ENCODE measurements around the gene HNRNPA1L2.
"Not testable (repeated sequence)": the region's sequence is repeated elsewhere in the genome, so short reads cannot be mapped to it uniquely, and the experiment has no call there.

The HNRNPA1L2 gene

DNA sequence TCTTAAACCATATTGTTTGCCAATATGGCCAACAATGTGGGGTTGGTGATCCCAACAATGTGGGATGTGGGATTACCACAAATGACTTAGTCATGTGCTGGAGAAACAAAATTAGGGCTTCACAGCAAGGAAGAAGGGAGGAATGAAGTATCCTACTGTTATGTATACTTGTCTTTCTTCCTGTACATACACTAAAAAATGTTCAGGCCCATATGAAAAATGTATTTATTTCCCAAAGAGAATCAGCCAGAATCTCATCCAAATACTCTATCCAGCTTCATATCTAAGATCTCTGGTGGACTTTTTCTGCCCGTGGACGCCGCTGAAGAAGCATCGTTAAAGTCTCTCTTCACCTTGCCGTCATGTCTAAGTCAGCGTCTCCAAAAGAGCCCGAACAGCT is at the start of gene HNRNPA1L2:
TSS of gene HNRNPA1L2 (plus strand) at position 301 of the 400 bp plus-strand sequence. CDS start at position 363, 62 bp downstream.
- H3K4me3 ChIP-seq (ENCODE audit: low read length): no peak within 1 kb of the TSS
- no peak for DNase-seq (ENCODE audit: low read depth)
- TF ChIP-seq, protein P1, sequence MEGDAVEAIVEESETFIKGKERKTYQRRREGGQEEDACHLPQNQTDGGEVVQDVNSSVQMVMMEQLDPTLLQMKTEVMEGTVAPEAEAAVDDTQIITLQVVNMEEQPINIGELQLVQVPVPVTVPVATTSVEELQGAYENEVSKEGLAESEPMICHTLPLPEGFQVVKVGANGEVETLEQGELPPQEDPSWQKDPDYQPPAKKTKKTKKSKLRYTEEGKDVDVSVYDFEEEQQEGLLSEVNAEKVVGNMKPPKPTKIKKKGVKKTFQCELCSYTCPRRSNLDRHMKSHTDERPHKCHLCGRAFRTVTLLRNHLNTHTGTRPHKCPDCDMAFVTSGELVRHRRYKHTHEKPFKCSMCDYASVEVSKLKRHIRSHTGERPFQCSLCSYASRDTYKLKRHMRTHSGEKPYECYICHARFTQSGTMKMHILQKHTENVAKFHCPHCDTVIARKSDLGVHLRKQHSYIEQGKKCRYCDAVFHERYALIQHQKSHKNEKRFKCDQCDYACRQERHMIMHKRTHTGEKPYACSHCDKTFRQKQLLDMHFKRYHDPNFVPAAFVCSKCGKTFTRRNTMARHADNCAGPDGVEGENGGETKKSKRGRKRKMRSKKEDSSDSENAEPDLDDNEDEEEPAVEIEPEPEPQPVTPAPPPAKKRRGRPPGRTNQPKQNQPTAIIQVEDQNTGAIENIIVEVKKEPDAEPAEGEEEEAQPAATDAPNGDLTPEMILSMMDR (IDR thresholded peaks at IDR 0.05; ENCODE audit: insufficient read depth, low read depth, low read length, missing control alignments): no peak

DNA sequence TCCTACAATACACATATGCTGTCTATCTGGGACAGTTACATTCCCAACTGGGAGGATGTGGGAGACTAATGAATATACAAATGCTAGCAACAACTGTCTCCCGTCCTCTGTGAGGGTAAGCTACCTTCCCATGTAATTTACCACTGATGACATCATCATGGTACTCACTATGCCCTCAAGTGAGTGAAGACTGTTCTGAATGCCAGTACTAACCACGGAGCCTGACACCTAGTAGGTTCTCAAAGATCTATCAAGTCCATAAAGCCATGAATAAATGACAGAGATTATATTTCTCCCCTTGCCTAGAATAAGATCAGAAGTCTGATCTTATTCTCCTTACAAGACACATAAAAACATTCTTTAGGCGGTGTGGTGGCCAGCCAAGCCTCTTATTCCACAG is 49.1 kb upstream of the HNRNPA1L2 start:
- not testable (repeated sequence) for H3K4me3 ChIP-seq (ENCODE audit: low read length); DNase-seq (ENCODE audit: low read depth)

DNA sequence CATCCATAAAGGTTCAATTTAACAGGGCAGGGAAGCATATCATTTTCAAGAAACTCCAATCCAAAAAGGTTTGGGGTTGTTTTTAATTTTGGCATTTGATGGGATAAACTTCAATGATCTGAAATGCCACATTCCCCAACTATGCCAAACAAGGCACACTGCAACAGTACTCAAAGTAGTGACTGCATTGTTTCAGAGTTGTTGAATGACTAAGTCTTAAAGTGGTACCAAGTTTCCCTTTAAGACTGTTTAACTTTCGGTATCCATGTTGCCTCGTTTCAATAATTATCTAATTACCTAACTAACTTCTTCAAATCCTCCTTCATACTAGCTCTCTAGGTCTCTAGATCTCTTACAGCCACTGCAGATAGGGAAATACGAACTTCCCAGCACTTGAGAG is 48.4 kb upstream of the HNRNPA1L2 start:
- DNase-seq (ENCODE audit: low read depth); H3K4me3 ChIP-seq (ENCODE audit: low read length): not testable (repeated sequence)

GRCh38 chr13:52594295-52594694 is 47.9 kb upstream of the HNRNPA1L2 start:
- H3K4me3 ChIP-seq (ENCODE audit: low read length); DNase-seq (ENCODE audit: low read depth): not testable (repeated sequence)

DNA sequence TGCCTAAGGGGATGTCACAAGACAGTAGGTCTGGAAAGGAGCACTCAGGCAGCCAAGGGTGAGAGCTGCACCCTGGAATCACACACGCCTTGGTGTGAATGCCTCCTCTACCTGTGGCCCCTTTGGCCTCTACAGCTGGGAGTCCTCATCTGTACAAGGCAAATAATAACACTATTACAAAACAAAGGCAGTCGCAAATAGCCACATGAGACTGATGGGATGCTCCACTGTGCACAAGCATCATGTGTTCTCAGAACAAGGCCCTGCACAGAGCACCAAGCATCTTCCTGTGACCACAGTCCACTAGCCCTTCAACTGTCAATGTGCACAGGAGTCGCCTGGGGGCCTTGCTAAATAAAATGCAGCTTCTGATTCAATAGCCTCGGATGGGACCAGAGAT is 44.6 kb upstream of the HNRNPA1L2 start:
- TF ChIP-seq, protein P1 (IDR thresholded peaks at IDR 0.05; ENCODE audit: insufficient read depth, low read depth, low read length, missing control alignments): no peak
- DNase-seq (ENCODE audit: low read depth): no peak
- no peak overlapping the region for H3K4me3 ChIP-seq (ENCODE audit: low read length)

DNA sequence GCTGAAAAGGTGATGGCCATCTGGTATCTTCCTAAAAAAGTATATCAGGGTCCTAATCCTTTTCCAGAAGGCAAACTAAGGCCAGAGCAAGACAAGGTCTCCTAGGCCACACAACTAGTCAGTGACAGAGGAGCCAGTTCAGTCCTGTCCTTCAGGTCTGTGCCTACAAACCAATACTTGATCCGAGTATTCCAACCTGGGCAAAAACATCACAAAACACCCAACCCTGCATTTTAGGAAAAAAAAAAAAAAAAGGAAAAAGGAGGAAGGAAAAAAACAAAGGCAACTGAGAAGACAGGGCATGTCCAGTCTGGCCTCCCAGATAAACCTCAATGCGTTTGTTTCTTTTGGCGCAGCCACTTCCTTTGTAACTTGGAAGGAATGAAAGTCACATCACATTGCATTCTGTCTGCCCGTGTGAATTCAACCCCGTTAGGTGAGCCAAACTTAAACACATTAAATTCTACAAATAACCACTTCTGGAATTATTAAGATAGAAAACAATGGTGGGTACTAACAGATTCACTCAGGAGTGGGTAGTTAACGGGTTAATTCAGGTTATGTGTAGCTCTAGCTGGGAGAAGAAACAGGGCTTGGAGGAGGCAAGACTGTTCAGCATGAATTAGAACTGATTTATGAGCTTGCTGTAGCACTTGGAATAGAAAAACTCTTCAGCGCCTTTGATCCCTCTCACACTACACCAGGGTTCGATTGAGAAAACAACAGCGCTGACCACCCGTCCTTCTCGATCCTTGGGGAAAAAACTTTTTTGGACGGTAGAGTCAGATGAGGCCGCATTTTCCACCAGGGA is 43.0 kb upstream of the HNRNPA1L2 start:
- peak overlapping the region; percentile 16 for H3K4me3 ChIP-seq (ENCODE audit: low read length)
- TF ChIP-seq, protein P1 (IDR thresholded peaks at IDR 0.05; ENCODE audit: insufficient read depth, low read depth, low read length, missing control alignments): no peak
- peak; percentile 68 for DNase-seq (ENCODE audit: low read depth)

GRCh38 chr13:52599848-52600603 is 42.2 kb upstream of the HNRNPA1L2 start:
- DNase-seq (ENCODE audit: low read depth): peak; percentile 21
- H3K4me3 ChIP-seq (ENCODE audit: low read length): peak overlapping the region; percentile 16
- TF ChIP-seq, protein P1 (IDR thresholded peaks at IDR 0.05; ENCODE audit: insufficient read depth, low read depth, low read length, missing control alignments): no peak

DNA sequence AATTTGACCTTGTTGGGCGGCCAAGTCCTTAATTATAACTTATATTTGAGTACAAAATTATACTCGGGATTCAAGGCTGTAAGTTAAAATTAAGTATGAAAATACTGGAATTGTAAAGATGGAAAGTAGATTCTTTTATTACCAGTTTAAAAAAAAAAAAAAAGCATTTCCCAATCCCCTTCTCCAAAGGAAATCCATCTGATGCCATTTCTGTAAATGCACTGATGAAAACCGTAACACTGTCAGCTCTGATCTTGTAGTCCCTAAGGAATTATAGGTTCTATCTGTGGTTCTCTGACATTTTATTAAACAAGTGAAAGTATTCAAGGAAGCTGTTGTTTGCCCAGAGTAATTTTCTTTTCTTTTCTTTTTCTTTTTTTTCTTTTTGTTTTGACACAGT is 41.6 kb upstream of the HNRNPA1L2 start:
- no peak overlapping the region for H3K4me3 ChIP-seq (ENCODE audit: low read length)
- no peak for DNase-seq (ENCODE audit: low read depth)
- TF ChIP-seq, protein P1 (IDR thresholded peaks at IDR 0.05; ENCODE audit: insufficient read depth, low read depth, low read length, missing control alignments): no peak

GRCh38 chr13:52603316-52603715 is 38.9 kb upstream of the HNRNPA1L2 start:
- H3K4me3 ChIP-seq (ENCODE audit: low read length); DNase-seq (ENCODE audit: low read depth): not testable (repeated sequence)

DNA sequence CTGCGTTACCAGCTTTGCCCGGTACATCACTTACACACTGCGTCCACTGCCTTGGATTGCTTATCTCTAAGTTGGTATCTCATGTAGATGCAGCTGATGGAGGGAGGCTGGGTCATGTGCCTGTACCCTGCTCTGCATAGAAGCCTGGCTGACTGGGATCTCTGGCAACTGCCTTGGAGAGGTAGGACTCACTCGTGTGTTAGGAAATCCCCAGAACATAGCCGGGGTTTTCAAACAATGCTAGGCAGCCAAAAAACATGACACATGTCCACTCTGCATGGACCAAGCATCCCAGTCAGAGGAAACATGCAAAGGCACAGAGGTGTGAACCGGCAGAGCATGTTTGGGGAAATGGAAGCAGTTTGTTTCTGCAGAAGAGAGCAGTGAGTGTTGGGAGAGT is 36.1 kb upstream of the HNRNPA1L2 start:
- not testable (repeated sequence) for H3K4me3 ChIP-seq (ENCODE audit: low read length)
- DNase-seq (ENCODE audit: low read depth): peak; percentile 44

DNA sequence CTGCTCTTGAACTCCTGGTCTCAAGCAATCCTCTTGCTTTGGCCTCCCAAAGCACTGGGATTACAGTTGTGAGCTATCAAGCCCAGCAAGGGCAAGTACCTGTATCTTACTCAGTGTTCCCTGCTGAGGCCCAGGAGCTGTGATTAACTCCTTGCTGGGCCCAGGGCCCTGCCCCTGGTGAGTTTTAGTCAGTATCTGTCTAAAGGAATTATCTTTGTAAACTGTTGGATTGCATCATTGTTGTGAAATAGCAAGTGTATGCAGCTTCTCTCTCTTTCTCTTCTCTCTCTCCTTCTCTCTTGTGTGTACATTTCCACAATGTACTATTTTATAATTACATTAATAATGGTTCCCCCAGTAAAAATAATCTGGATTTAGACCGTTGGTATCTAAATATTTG is 35.4 kb upstream of the HNRNPA1L2 start:
- DNase-seq (ENCODE audit: low read depth): peak; percentile 86

GRCh38 chr13:52608184-52608583 is 34.0 kb upstream of the HNRNPA1L2 start:
- not testable (repeated sequence) for H3K4me3 ChIP-seq (ENCODE audit: low read length); DNase-seq (ENCODE audit: low read depth)

More for the DNA sequence above, 35.4 kb upstream of the HNRNPA1L2 start:
- H3K4me3 ChIP-seq (ENCODE audit: low read length): not testable (repeated sequence)

All from epithelial cell of esophagus (primary cell).